Duodenal mucosa (tissue), 2 donors: ENCODE measurements around the gene GLRX3.

Experiments
- H3K27ac ChIP-seq: one replicate; pipeline ENCODE4 v1.7.0; 2013; ENCODE audit warnings: low read depth, low read length
- H3K27me3 ChIP-seq, 2 donors: one replicate each; pipeline ENCODE4 v1.7.0; 2013; ENCODE audit warnings: low read length in 2 of 2, control low read depth in 1 of 2; ENCODE audit not compliant: insufficient read depth in 2 of 2, control insufficient read depth in 1 of 2
- H3K36me3 ChIP-seq, 2 donors: one replicate each; pipeline ENCODE4 v1.7.0; 2013; ENCODE audit warnings: low read length in 2 of 2, control low read depth in 1 of 2; ENCODE audit not compliant: insufficient read depth in 2 of 2, control insufficient read depth in 1 of 2
- H3K4me1 ChIP-seq, 2 donors: one replicate each; pipeline ENCODE4 v1.7.0; 2013; ENCODE audit warnings: low read length in 2 of 2, control low read depth in 1 of 2; ENCODE audit not compliant: insufficient read depth in 2 of 2, control insufficient read depth in 1 of 2
- H3K4me3 ChIP-seq, 2 donors: one replicate each; pipeline ENCODE4 v1.7.0; 2013; ENCODE audit warnings: low read length in 2 of 2, low read depth in 1 of 2
- H3K9ac ChIP-seq, 2 donors: one replicate each; pipeline ENCODE4 v1.7.0; 2013; ENCODE audit warnings: low read length in 2 of 2, low read depth in 1 of 2
- H3K9me3 ChIP-seq, 2 donors: one replicate each; pipeline ENCODE4 v1.7.0; 2013; ENCODE audit warnings: low read length in 2 of 2, control low read depth in 1 of 2; ENCODE audit not compliant: control insufficient read depth in 1 of 2

The GLRX3 gene

DNA sequence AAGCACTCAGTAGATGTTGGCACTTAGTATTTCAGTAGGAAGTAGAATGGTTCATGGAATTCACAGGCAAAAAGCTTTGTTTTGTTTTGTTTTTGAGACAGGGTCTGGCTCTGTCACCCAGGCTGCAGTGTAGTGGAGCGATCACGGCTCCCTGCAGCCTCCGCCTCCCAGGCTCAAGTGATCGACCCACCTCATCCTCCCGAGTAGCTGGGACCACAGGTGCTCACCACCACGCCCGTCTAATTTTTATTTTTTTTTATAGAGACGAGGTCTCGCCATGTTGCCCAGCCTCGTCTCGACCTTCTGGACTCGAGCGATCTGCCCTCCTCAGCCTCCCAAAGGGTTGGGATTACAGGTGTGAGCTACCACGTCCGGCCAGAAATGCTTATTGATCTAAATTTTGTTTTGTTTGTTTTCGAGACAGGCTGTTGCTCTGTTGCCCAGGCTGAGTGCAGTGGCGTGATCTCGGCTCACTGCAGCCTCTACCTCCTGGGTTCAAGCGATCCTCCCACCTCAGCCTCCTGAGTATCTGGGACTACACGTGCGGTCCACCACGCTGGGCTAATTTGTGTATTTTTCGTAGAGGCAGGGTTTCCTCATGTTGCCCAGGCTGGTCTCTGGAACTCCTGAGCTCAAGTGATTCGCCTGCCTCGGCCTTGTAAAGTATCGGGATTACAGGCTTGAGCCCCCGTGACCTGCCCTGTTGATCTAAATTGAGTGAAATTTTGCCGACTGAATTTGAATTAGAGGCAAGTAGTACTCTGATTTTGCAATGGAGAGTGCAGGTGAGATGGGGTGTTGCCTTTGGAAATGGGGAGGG lies 1.7 kb downstream of the GLRX3 start:
- no peaks in the 10 kb centered on the region for H3K9me3 ChIP-seq
- H3K36me3 ChIP-seq: peaks cover 0 to 16% of the 10 kb centered on the region in 2 donors
- H3K9ac ChIP-seq: peak overlapping the region; percentile 53 to 82
- peaks cover 21 to 31% of the 10 kb centered on the region in 2 donors for H3K4me1 ChIP-seq
- no peak overlapping the region for H3K27ac ChIP-seq
- H3K4me3 ChIP-seq: peak overlapping the region; percentile 81 to 88
- H3K27me3 ChIP-seq: no peaks in the 10 kb centered on the region

- no peak overlapping the region for H3K27ac ChIP-seq
- no peaks in the 10 kb centered on the region for H3K9me3 ChIP-seq
- H3K36me3 ChIP-seq: peaks cover 0 to 16% of the 10 kb centered on the region in 2 donors
- peaks cover 21 to 31% of the 10 kb centered on the region in 2 donors for H3K4me1 ChIP-seq
- no peak overlapping the region for H3K9ac ChIP-seq
- H3K27me3 ChIP-seq: no peaks in the 10 kb centered on the region
- H3K4me3 ChIP-seq: no peak overlapping the region
Observed at GRCh38 chr10:130138479-130138866, 2.3 kb downstream of the GLRX3 start.

DNA sequence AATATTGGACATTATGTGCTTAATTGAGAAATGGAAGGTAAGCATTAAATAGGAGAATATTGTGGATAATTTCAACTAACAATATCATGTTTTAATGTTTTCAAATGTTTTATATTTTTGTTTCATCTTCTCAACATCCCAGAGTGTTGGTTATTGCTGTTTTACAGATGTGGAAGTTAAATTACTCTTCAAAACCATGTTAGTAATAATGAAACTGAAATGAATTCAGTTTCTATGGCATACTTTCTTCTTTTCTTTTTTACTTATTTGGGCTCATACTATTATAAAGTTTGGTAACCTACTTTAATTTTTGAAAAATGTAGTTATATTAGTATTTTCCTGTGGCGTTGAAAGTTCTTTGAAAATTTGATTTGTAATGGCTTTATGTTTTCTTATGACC lies 4.2 kb downstream of the GLRX3 start:
- Histone ChIP-seq H3K9ac (no peak overlapping the region), H3K4me1 (peaks cover 21 to 31% of the 10 kb centered on the region in 2 donors), H3K36me3 (peaks cover 0 to 16% of the 10 kb centered on the region in 2 donors), H3K27me3 (no peaks in the 10 kb centered on the region), H3K27ac (no peak overlapping the region), H3K9me3 (no peaks in the 10 kb centered on the region), H3K4me3 (no peak overlapping the region)

GRCh38 chr10:130141038-130141437 lies 4.8 kb downstream of the GLRX3 start:
- Histone ChIP-seq H3K27ac (no peak overlapping the region), H3K27me3 (no peaks in the 10 kb centered on the region), H3K36me3 (peaks cover 2 to 19% of the 10 kb centered on the region in 2 donors), H3K9ac (no peak overlapping the region), H3K4me3 (no peak overlapping the region), H3K4me1 (peaks cover 18 to 27% of the 10 kb centered on the region in 2 donors), H3K9me3 (no peaks in the 10 kb centered on the region)

GRCh38 chr10:130141460-130141859 lies 5.3 kb downstream of the GLRX3 start:
- Histone ChIP-seq H3K9me3 (no peaks in the 10 kb centered on the region), H3K4me1 (peaks cover 18 to 27% of the 10 kb centered on the region in 2 donors), H3K9ac (no peak overlapping the region)

GRCh38 chr10:130141878-130142277 lies 5.7 kb downstream of the GLRX3 start:
- Histone ChIP-seq H3K4me3 (no peak overlapping the region), H3K36me3 (peaks cover 5 to 26% of the 10 kb centered on the region in 2 donors), H3K27ac (no peak overlapping the region), H3K9me3 (no peaks in the 10 kb centered on the region), H3K9ac (no peak overlapping the region), H3K27me3 (no peaks in the 10 kb centered on the region), H3K4me1 (peaks cover 18 to 27% of the 10 kb centered on the region in 2 donors)

More at GRCh38 chr10:130141460-130141859, 5.3 kb downstream of the GLRX3 start:
- Histone ChIP-seq H3K27ac (no peak overlapping the region), H3K27me3 (no peaks in the 10 kb centered on the region), H3K4me3 (no peak overlapping the region), H3K36me3 (peaks cover 5 to 24% of the 10 kb centered on the region in 2 donors)

- Histone ChIP-seq H3K4me3 (no peak overlapping the region), H3K9me3 (no peaks in the 10 kb centered on the region), H3K9ac (no peak overlapping the region), H3K36me3 (peaks cover 9 to 44% of the 10 kb centered on the region in 2 donors), H3K27ac (no peak overlapping the region), H3K27me3 (no peaks in the 10 kb centered on the region), H3K4me1 (peaks cover 5 to 11% of the 10 kb centered on the region in 2 donors)
Observed at GRCh38 chr10:130146042-130146441, 9.9 kb downstream of the GLRX3 start.

DNA sequence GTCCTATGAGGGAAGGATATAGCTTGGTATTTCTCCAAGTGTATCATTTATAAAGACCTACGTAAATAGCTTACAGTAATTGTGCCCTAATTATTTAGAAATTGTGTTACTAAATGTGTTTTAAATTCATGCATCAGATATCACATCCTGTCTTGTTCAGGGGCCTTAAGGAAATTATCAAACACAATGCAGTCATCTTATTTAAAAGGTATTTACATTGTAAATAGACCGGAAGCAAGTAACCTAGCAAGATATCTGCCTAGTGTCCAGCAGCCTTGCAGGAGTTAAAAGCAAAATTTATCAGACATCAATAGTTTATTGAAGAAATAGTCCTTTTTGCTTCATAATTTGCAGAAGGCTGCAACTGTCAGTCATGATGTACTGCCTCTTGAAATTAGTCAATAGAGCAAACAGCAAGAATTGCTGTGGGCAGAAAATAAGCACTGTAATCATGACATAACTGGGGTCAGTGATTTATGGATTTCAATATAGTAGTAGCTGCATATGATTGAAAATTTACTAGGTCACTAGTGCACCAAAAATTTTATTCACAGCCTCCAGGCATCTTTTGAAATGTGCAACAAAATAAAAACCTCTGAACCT lies 23.1 kb downstream of the GLRX3 start:
- Histone ChIP-seq H3K9me3 (no peaks in the 10 kb centered on the region), H3K9ac (no peak overlapping the region), H3K27me3 (no peaks in the 10 kb centered on the region), H3K4me3 (no peak overlapping the region), H3K4me1 (no peaks in the 10 kb centered on the region), H3K27ac (no peak overlapping the region), H3K36me3 (peaks cover 16 to 28% of the 10 kb centered on the region in 2 donors)

DNA sequence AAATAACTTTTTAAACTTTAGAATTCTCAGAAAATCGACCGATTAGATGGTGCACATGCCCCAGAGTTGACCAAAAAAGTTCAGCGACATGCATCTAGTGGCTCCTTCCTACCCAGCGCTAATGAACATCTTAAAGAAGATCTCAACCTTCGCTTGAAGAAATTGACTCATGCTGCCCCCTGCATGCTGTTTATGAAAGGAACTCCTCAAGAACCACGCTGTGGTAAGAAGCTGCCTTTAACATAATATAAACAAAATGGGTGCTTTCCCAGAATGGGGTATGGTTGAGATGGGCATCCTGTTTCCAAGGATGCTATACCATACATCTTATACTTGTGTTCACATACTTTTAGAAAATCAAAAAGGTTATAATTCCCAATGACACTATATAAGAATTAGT lies 24.6 kb downstream of the GLRX3 start:
- Histone ChIP-seq H3K27ac (no peak overlapping the region), H3K4me1 (no peaks in the 10 kb centered on the region), H3K27me3 (no peaks in the 10 kb centered on the region), H3K9ac (no peak overlapping the region), H3K36me3 (peaks cover 17 to 23% of the 10 kb centered on the region in 2 donors), H3K4me3 (no peak overlapping the region), H3K9me3 (no peaks in the 10 kb centered on the region)

- no peaks in the 10 kb centered on the region for H3K4me1 ChIP-seq
Observed at GRCh38 chr10:130161331-130161730, 25.1 kb downstream of the GLRX3 start.

More at GRCh38 chr10:130161331-130161730, 25.1 kb downstream of the GLRX3 start:
- no peak overlapping the region for H3K4me3 ChIP-seq
- no peak overlapping the region for H3K9ac ChIP-seq
- H3K9me3 ChIP-seq: no peaks in the 10 kb centered on the region
- H3K27me3 ChIP-seq: no peaks in the 10 kb centered on the region
- peaks cover 17 to 26% of the 10 kb centered on the region in 2 donors for H3K36me3 ChIP-seq
- H3K27ac ChIP-seq: no peak overlapping the region
